Astrocyte (in vitro differentiated cells and primary cell): Measurements from ENCODE around the gene NAA10. TPM values are rescaled to one million over a fixed set of nuclear protein-coding genes. Genes with fewer than 3 reads are reported as not detected.

Source experiments
- DNase-seq: peaks from one replicate; pipeline ENCODE4 v3.0.0-alpha.2; 2010; ENCODE audit warnings: low read depth
- FAIRE-seq: peaks from 2 replicates; lab custom pipeline; 2011; peaks lifted over from hg19 to GRCh38; lab: Jason Lieb, UNC
- H2AFZ ChIP-seq: 2 replicates; pipeline ENCODE4 v1.6.0; 2012; ENCODE audit warnings: low read depth, low read length, inconsistent platforms
- H3K27ac ChIP-seq: 2 replicates; pipeline ENCODE4 v1.5.1; 2011; ENCODE audit warnings: low read depth, low read length, inconsistent platforms
- H3K27me3 ChIP-seq: 2 replicates; pipeline ENCODE4 v1.6.0; 2011; ENCODE audit warnings: low read length, inconsistent platforms; ENCODE audit not compliant: insufficient read depth
- H3K36me3 ChIP-seq: 2 replicates; pipeline ENCODE4 v1.5.1; 2011; ENCODE audit warnings: low read length, inconsistent platforms; ENCODE audit not compliant: insufficient read depth
- H3K4me1 ChIP-seq: 2 replicates; pipeline ENCODE4 v1.5.1; 2011; ENCODE audit warnings: low read length, inconsistent platforms; ENCODE audit not compliant: insufficient read depth
- H3K4me2 ChIP-seq: 2 replicates; pipeline ENCODE4 v1.6.0; 2012; ENCODE audit warnings: low read length, inconsistent platforms
- H3K4me3 ChIP-seq: 2 replicates; pipeline ENCODE4 v1.5.1; 2011; ENCODE audit warnings: low read depth, mild to moderate bottlenecking, low read length, inconsistent platforms; ENCODE audit not compliant: insufficient read depth
- H3K79me2 ChIP-seq: 2 replicates; pipeline ENCODE4 v1.6.0; 2012; ENCODE audit warnings: mild to moderate bottlenecking, low read length, inconsistent platforms; ENCODE audit not compliant: insufficient read depth
- H3K9ac ChIP-seq: 2 replicates; pipeline ENCODE4 v1.6.0; 2012; ENCODE audit warnings: mild to moderate bottlenecking, low read length, inconsistent platforms
- H3K9me3 ChIP-seq: 2 replicates; pipeline ENCODE4 v1.5.1; 2012; ENCODE audit warnings: low read depth, mild to moderate bottlenecking, low read length, inconsistent platforms; ENCODE audit not compliant: insufficient read depth
- H4K20me1 ChIP-seq: 2 replicates; pipeline ENCODE4 v1.6.0; 2012; ENCODE audit warnings: low read length, inconsistent platforms; ENCODE audit not compliant: insufficient read depth
- H3K27ac Mint-ChIP-seq: one replicate; pipeline ENCODE4 v1.8.0; 2021; ENCODE audit warnings: mild to moderate bottlenecking, mixed read lengths; ENCODE audit not compliant: unreplicated experiment
- H3K27me3 Mint-ChIP-seq: one replicate; pipeline ENCODE4 v1.8.0; 2021; ENCODE audit warnings: low read depth, mixed read lengths; ENCODE audit not compliant: unreplicated experiment
- H3K36me3 Mint-ChIP-seq: one replicate; pipeline ENCODE4 v1.8.0; 2021; ENCODE audit warnings: low read depth, mixed read lengths; ENCODE audit not compliant: unreplicated experiment
- H3K4me1 Mint-ChIP-seq: one replicate; pipeline ENCODE4 v1.8.0; 2021; ENCODE audit warnings: low read depth, mixed read lengths; ENCODE audit not compliant: unreplicated experiment
- H3K4me3 Mint-ChIP-seq: one replicate; pipeline ENCODE4 v1.8.0; 2021; ENCODE audit warnings: mild to moderate bottlenecking, moderate library complexity, mixed read lengths; ENCODE audit not compliant: unreplicated experiment
- H3K9me3 Mint-ChIP-seq: one replicate; pipeline ENCODE4 v1.8.0; 2021; ENCODE audit warnings: mild to moderate bottlenecking, mixed read lengths; ENCODE audit not compliant: unreplicated experiment
- EZH2 ChIP-seq: IDR thresholded peaks from 2 replicates; pipeline ENCODE4 v1.6.1; 2012; ENCODE audit warnings: mild to moderate bottlenecking, low read length, inconsistent platforms; ENCODE audit not compliant: insufficient read depth
- total RNA-seq: library from RNA; stranded (reverse); gene quantifications from 2 replicates; pipeline ENCODE4 v1.2.1, GENCODE V29; 2021
- TF ChIP-seq, protein P1 (sequence below): IDR thresholded peaks from 2 replicates; pipeline ENCODE4 v1.5.1; 2011; ENCODE audit warnings: low read depth, mild to moderate bottlenecking, inconsistent platforms, low read length, moderate library complexity; ENCODE audit not compliant: insufficient read depth

The NAA10 gene
- total RNA-seq, 1 donor from 2014 or later: 144 TPM

DNA sequence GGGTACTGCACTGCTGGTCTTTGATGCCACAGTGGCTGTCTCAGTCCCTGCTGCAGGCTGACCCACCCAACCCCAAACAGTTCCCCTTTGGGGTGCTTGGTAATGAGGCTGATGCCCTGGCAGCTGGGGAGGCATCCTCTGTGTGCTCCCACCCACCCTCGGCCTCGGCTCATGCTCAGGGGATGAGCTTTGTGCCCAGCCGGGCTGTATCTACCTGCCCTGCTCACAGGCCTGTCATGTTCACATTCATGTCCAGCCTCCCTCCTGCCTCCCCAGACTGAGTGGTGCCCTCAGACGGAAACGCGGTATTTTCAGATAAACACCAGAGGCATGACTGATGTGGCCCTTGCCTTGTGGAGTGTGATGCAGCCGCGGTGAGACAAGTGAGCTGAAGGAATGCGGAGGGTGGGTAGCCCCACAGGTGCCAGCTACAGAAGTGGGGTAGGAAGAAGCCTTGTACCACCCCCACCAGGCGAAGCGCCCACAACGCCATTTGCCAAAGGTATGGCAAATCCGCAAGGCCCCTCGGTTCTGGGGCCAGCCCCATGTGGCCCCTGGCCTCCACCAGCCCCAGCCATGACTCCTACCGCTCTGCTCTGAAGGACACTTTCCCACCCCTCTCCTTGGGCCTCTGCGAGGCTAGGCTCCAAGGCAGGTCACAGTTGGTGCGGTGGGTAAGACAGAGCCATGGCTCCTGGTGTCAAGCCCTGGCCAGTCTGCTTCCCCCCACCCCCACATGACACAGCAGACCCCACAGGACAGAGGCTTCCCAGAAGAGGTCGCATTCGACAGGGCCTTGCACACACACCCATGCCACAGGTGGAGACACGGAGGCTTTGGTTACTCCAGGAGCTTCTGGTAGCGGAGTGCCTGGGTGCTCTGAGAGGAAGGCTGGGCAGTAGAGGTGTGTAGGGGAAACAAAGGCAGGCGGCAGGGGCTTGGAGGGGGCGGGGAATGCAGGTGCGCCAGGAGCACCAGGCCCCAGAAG is 11.4 kb upstream of the NAA10 start:
- no peaks in the 10 kb centered on the region for H4K20me1 ChIP-seq
- no peak overlapping the region for H3K4me3 ChIP-seq
- no peak overlapping the region for H3K27ac ChIP-seq
- H3K9ac ChIP-seq: no peak overlapping the region
- H3K4me2 ChIP-seq: no peak overlapping the region
- FAIRE-seq: no peak
- H3K27me3 Mint-ChIP-seq: no peaks in the 10 kb centered on the region
- no peaks in the 10 kb centered on the region for H3K4me1 ChIP-seq
- H3K36me3 Mint-ChIP-seq: peaks cover 2% of the 10 kb centered on the region
- no peak for DNase-seq
- no peak overlapping the region for H3K27ac Mint-ChIP-seq
- H3K9me3 Mint-ChIP-seq: no peaks in the 10 kb centered on the region
- no peak overlapping the region for H2AFZ ChIP-seq
- H3K36me3 ChIP-seq: peaks cover 3% of the 10 kb centered on the region
- no peaks in the 10 kb centered on the region for H3K9me3 ChIP-seq
- TF ChIP-seq, protein P1, sequence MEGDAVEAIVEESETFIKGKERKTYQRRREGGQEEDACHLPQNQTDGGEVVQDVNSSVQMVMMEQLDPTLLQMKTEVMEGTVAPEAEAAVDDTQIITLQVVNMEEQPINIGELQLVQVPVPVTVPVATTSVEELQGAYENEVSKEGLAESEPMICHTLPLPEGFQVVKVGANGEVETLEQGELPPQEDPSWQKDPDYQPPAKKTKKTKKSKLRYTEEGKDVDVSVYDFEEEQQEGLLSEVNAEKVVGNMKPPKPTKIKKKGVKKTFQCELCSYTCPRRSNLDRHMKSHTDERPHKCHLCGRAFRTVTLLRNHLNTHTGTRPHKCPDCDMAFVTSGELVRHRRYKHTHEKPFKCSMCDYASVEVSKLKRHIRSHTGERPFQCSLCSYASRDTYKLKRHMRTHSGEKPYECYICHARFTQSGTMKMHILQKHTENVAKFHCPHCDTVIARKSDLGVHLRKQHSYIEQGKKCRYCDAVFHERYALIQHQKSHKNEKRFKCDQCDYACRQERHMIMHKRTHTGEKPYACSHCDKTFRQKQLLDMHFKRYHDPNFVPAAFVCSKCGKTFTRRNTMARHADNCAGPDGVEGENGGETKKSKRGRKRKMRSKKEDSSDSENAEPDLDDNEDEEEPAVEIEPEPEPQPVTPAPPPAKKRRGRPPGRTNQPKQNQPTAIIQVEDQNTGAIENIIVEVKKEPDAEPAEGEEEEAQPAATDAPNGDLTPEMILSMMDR: no peak
- no peak for TF ChIP-seq EZH2
- H3K79me2 ChIP-seq: no peaks in the 10 kb centered on the region
- peaks cover 5% of the 10 kb centered on the region for H3K4me1 Mint-ChIP-seq
- no peaks in the 10 kb centered on the region for H3K27me3 ChIP-seq
- H3K4me3 Mint-ChIP-seq: no peak overlapping the region

DNA sequence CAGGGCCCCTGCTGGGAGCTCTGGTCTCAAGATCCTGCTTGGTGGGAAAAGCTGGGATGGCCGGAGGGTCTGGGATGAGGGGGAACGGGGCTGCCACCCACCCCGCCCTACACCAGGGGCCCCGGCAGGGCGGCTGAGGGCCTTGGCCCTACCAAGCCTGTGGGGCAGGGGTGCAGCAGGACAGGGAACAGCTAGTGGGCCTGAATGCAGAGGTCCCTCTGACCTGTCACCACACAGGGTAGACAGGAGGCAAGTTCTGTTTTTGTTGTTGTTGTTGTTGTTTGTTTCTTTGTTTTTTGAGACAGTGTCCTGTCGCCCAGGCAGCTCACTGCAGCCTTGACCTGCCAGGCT is 9.9 kb upstream of the NAA10 start:
- no peak overlapping the region for H3K4me3 Mint-ChIP-seq
- DNase-seq: no peak
- Histone ChIP-seq H2AFZ (no peak overlapping the region), H3K4me1 (no peaks in the 10 kb centered on the region), H3K9me3 (no peaks in the 10 kb centered on the region), H3K79me2 (no peaks in the 10 kb centered on the region), H3K27ac (no peak overlapping the region), H3K4me2 (no peak overlapping the region), H3K4me3 (no peak overlapping the region), H3K36me3 (no peaks in the 10 kb centered on the region), H4K20me1 (no peaks in the 10 kb centered on the region), H3K9ac (no peak overlapping the region), H3K27me3 (no peaks in the 10 kb centered on the region)
- TF ChIP-seq EZH2: no peak
- TF ChIP-seq, protein P1: no peak
- FAIRE-seq: no peak
- peaks cover 2% of the 10 kb centered on the region for H3K36me3 Mint-ChIP-seq
- H3K9me3 Mint-ChIP-seq: no peaks in the 10 kb centered on the region
- no peaks in the 10 kb centered on the region for H3K27me3 Mint-ChIP-seq
- H3K4me1 Mint-ChIP-seq: peaks cover 2% of the 10 kb centered on the region
- H3K27ac Mint-ChIP-seq: no peak overlapping the region

DNA sequence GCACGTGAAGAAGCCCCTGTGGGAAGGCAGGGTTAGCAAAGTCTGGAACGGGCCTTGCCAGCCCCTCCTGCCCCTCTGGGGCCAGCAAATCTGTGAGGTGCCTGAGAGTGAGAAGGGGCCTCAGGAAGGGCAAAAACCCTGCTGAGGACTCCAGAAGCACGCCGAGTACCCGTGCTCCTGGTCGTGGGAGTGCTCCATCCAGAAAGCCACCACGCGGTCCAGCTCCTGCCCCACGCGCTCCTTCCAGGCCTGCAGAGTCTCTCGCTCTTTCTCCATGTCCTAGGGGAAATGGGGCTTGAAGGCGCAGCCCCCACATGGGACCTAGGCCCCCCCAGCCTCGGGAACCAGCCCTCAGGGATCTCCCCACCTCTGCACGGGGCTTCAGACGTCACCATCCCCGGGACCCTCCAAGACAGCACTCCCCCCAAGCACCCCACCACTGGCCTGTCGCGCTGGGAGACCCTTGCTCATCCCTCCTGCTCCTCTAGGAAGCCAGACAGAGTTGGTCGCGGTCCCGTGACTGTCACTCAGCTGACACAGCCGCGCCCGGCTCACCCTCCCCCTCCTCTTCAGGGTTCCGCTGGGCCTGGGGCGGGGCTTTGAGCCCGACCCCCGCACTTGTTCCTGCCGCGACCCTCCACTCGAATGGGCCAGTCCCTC is 9.4 kb upstream of the NAA10 start, which contains the start of gene RENBP:
RENBP (minus strand) TSS at position 504 of the 660 bp plus-strand sequence; CDS start at position 471, 33 bp downstream.
- peaks cover 2% of the 10 kb centered on the region for H3K36me3 Mint-ChIP-seq
- H3K4me3 Mint-ChIP-seq: no peak within 1 kb of the TSS
- H3K9ac ChIP-seq: no peak within 1 kb of the TSS

More for the DNA sequence above, 9.4 kb upstream of the NAA10 start, which contains the start of gene RENBP:
- H3K4me2 ChIP-seq: no peak within 1 kb of the TSS
- H3K79me2 ChIP-seq: no peaks in the 10 kb centered on the region
- H3K36me3 ChIP-seq: no peaks in the 10 kb centered on the region
- no peaks in the 10 kb centered on the region for H3K27me3 Mint-ChIP-seq
- no peaks in the 10 kb centered on the region for H3K9me3 ChIP-seq
- H3K4me1 Mint-ChIP-seq: peaks cover 2% of the 10 kb centered on the region
- H4K20me1 ChIP-seq: no peaks in the 10 kb centered on the region
- no peak for TF ChIP-seq EZH2
- TF ChIP-seq, protein P1: no peak
- H2AFZ ChIP-seq: no peak within 1 kb of the TSS
- no peaks in the 10 kb centered on the region for H3K4me1 ChIP-seq
- no peak within 1 kb of the TSS for H3K4me3 ChIP-seq
- DNase-seq (no peak), FAIRE-seq (no peak)
- no peak within 1 kb of the TSS for H3K27ac Mint-ChIP-seq
- no peaks in the 10 kb centered on the region for H3K9me3 Mint-ChIP-seq
- H3K27me3 ChIP-seq: no peaks in the 10 kb centered on the region
- H3K27ac ChIP-seq: no peak within 1 kb of the TSS
